Progenitor cell of endocrine pancreas (in vitro differentiated cells): ENCODE measurements around the gene NR4A3. TPM values are rescaled to one million over a fixed set of nuclear protein-coding genes. Genes with fewer than 3 reads are reported as not detected.

ENCODE experiments used
- DNase-seq: peaks from one replicate; pipeline ENCODE4 v3.0.0; 2021; ENCODE audit warnings: low spot score; ENCODE audit not compliant: unreplicated experiment
- H3K27ac Mint-ChIP-seq: 2 replicates; pipeline ENCODE4 v1.8.0; 2021; ENCODE audit warnings: mild to moderate bottlenecking, moderate library complexity, mixed read lengths
- H3K27me3 Mint-ChIP-seq: 2 replicates; pipeline ENCODE4 v1.8.0; 2021; ENCODE audit warnings: mixed read lengths
- H3K36me3 Mint-ChIP-seq: 2 replicates; pipeline ENCODE4 v1.8.0; 2022; ENCODE audit warnings: mixed read lengths; ENCODE audit not compliant: insufficient read depth
- H3K4me1 Mint-ChIP-seq: 2 replicates; pipeline ENCODE4 v1.8.0; 2021; ENCODE audit warnings: low read depth, mixed read lengths
- H3K4me3 Mint-ChIP-seq: 2 replicates; pipeline ENCODE4 v1.8.0; 2021; ENCODE audit warnings: low read depth, mild to moderate bottlenecking, moderate library complexity, mixed read lengths
- H3K9me3 Mint-ChIP-seq: 2 replicates; pipeline ENCODE4 v1.8.0; 2021; ENCODE audit warnings: low read depth, mixed read lengths
- total RNA-seq: library from RNA; stranded (reverse); gene quantifications from 2 replicates; pipeline ENCODE4 v1.2.1, GENCODE V29; 2021
- TF ChIP-seq, protein P1 (sequence below): fragments of 200-600 bp; sonication (generic); IDR thresholded peaks from one replicate; pipeline ENCODE4 v1.5.0; 2021; ENCODE audit warnings: antibody characterized with exemption, mild to moderate bottlenecking; ENCODE audit not compliant: unreplicated experiment

Gene NR4A3
- total RNA-seq, 1 donor from 2014 or later, result 1.4 TPM

DNA sequence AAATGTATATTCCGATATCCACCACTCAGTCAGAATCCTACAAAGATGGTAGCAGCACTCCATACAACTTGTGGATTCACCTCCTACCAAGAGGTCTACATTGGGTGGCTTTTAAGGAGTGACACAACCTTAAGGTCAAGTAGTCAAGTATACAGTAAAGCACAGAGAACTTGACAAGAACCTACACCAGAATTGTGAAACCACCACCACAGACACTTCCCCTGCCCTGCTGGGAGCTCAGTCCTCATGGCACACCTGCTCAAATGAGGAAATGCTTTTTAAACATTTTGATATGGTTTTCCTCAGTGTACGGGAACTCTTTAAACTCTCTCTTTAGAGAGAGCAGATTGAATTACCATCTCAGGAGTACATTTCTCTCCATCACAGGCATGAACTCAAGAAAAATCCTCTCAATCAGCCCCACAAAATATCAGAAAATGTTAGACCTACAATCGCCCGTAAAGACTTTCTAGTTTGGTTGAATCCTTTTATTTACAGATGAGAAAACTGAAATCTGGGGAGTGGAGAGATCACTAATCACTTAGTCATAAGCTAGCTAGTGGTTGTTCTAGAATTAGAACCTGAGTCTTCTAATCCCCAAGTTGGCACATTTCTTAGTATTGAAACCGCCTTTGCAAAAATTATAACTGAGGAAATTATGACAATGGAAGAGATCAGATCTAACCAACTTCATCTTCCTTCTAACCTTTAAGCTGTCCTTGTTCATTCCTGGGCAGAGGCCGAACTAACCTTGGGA, 38.5 kb upstream of the NR4A3 start:
- TF ChIP-seq, protein P1, sequence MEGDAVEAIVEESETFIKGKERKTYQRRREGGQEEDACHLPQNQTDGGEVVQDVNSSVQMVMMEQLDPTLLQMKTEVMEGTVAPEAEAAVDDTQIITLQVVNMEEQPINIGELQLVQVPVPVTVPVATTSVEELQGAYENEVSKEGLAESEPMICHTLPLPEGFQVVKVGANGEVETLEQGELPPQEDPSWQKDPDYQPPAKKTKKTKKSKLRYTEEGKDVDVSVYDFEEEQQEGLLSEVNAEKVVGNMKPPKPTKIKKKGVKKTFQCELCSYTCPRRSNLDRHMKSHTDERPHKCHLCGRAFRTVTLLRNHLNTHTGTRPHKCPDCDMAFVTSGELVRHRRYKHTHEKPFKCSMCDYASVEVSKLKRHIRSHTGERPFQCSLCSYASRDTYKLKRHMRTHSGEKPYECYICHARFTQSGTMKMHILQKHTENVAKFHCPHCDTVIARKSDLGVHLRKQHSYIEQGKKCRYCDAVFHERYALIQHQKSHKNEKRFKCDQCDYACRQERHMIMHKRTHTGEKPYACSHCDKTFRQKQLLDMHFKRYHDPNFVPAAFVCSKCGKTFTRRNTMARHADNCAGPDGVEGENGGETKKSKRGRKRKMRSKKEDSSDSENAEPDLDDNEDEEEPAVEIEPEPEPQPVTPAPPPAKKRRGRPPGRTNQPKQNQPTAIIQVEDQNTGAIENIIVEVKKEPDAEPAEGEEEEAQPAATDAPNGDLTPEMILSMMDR, result no peak
- Mint-ChIP-seq H3K4me3 (no peak overlapping the region), H3K27ac (no peak overlapping the region), H3K36me3 (no peaks in the 10 kb centered on the region), H3K27me3 (no peaks in the 10 kb centered on the region), H3K9me3 (no peaks in the 10 kb centered on the region), H3K4me1 (peaks cover 4% of the 10 kb centered on the region)
- DNase-seq, result no peak

DNA sequence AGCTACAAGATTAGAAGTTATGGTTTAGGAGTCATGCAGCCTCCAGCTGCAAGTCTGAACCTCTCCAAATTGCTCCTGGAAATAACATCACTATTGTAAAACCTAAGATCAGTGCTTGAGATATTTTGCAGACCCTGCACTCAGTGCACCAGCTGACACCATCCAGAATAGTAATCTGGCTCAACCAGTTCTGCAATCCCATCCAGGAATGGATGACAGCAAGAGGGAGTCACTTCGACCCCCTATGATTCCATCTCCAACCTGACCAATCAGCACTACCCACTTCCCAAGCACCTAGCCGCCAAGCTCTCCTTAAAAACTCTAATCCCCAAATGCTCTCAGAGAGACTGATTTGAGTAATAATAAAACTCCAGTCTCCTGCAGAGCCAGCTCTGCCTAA, 37.9 kb upstream of the NR4A3 start:
- H3K9me3 Mint-ChIP-seq, result no peaks in the 10 kb centered on the region
- no peak overlapping the region for H3K4me3 Mint-ChIP-seq
- no peak overlapping the region for H3K27ac Mint-ChIP-seq
- peaks cover 4% of the 10 kb centered on the region for H3K4me1 Mint-ChIP-seq
- TF ChIP-seq, protein P1, result no peak
- H3K27me3 Mint-ChIP-seq, result no peaks in the 10 kb centered on the region
- no peaks in the 10 kb centered on the region for H3K36me3 Mint-ChIP-seq
- DNase-seq, result no peak

DNA sequence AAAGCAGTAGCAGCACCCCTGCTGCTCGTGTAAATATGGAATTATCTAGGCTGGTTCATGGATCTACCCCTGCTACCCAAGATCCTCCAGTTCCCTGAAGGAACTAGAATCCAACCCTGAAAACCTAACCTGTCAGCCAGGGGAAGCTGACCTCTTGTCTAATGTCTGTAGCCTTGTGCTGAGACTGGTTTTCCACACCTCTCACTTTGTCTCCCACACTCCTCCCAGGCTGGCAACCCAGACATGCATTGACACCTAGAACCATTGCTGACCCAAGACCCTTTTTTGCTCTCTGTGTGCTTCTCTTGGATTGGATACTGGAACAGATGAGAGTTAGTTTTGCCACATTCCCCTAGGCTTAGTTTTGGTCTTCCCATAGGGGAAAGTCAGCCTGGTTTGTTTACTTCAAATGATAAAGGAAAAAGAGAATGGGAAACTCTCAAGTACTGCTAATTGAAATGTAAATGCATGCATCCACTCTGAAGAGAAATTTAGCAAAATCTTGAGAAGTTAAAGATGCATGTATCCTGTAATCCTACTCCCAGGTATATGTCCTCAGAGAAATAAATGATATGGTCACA, 36.6 kb upstream of the NR4A3 start:
- Mint-ChIP-seq H3K9me3 (no peaks in the 10 kb centered on the region), H3K4me3 (no peak overlapping the region), H3K27ac (no peak overlapping the region), H3K36me3 (no peaks in the 10 kb centered on the region), H3K27me3 (no peaks in the 10 kb centered on the region), H3K4me1 (peaks cover 4% of the 10 kb centered on the region)
- TF ChIP-seq, protein P1, result no peak
- DNase-seq, result no peak

- Mint-ChIP-seq H3K27ac (no peak overlapping the region), H3K27me3 (no peaks in the 10 kb centered on the region), H3K4me1 (peaks cover 4% of the 10 kb centered on the region), H3K36me3 (no peaks in the 10 kb centered on the region), H3K9me3 (no peaks in the 10 kb centered on the region), H3K4me3 (no peak overlapping the region)
- TF ChIP-seq, protein P1, result no peak
- no peak for DNase-seq
These were observed 34.1 kb upstream of the NR4A3 start for GRCh38 chr9:99787556-99787955.

DNA sequence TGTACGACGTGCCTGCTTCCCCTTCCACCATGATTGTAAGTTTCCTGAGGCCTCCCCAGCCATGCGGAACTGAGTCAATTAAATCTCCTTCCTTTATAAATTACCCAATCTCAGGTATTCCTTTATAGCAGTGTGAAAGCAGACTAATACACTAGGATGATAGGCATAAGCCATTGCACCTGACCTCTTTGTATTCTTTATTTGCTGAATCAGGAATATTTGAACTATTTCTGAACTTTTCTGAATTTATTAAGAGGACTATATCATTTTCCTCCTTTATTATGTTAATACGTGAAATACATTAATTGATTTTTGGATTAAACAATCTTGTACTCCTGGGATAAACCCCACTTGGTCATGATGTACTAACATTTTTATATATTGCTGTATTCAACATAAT, 28.2 kb upstream of the NR4A3 start:
- no peak overlapping the region for H3K27ac Mint-ChIP-seq
- DNase-seq, result no peak
- H3K4me3 Mint-ChIP-seq, result no peak overlapping the region
- no peaks in the 10 kb centered on the region for H3K27me3 Mint-ChIP-seq
- no peaks in the 10 kb centered on the region for H3K4me1 Mint-ChIP-seq
- no peaks in the 10 kb centered on the region for H3K36me3 Mint-ChIP-seq
- no peaks in the 10 kb centered on the region for H3K9me3 Mint-ChIP-seq
- TF ChIP-seq, protein P1, result no peak
